Measurements from ENCODE around the gene ENPP4.
"Not testable (repeated sequence)": the region's sequence is repeated elsewhere in the genome, so short reads cannot be mapped to it uniquely, and the experiment has no call there.

The ENPP4 gene

DNA sequence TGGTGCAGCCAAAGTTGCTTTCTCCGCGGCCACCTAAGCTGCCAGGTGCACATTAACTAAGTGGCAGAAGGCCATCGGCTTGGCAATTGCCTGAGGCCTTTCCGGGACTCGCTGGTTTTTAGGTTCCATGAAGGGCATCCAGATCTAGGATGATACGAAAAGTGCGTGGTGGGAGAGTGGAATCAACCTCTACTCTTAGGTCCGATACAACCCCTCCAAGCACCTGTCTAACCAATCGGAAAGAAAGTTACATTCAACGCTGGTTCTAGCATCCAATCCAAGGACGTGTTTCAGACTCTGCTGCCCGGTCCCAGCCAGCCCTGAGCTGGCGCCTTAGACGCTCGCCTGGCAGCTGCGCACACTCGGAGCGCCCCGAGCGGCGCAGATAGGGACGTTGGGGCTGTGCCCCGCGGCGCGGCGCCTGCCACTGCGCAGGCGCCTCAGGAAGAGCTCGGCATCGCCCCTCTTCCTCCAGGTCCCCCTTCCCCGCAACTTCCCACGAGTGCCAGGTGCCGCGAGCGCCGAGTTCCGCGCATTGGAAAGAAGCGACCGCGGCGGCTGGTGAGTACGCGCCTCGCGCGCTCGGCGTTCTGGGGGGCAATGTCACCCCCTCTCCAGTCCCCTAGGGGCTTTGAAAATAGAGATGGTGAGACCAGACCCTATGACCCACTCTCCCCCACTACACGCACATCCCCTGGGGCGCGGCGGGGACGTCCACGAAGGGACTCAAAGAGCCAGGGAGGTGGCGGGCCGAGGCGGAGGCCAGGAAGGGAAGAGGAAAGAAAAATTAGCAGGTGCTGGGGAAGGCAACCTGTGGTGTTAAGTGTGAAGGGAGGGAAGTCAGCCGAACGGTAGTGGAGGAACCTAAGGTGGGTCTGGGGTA lies at the start of gene ENPP4:
ENPP4 (plus strand) TSS at position 361 of the 883 bp plus-strand sequence. CDS start 9,595 bp downstream, outside the sequence.
- DNase-seq (ENCODE audit: extremely low spot score): peak; percentile 96

DNA sequence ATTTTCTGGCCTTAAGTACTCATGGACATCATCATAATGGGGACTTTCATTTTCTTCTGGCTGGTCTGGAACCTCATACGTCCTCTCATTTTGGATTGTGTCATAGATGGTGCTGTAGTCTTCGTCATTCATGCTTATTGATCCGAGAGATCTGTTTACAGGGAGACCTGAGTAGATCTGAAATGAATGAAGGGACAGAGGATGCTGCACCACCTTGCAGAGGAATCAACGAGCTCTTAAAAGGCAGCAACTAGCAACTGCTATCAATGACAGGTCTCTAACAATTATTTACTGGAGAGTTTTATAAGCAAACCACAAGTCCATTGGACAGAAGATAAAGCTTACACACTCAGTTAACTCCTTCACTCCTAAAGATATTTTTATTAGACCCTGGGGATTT lies 49.7 kb upstream of the ENPP4 start:
- no peak for DNase-seq (ENCODE audit: extremely low spot score)
- ChIA-PET POLR2A (no interaction called here), CTCF (interaction anchor here (0.8 to 3.6 kb wide), 4 partner anchors 10 to 330 kb away, joined by 3 to 18 read pairs (median 8); no protein-coding TSS in a partner anchor)
- no peak for TF ChIP-seq CTCF (IDR thresholded peaks at IDR 0.05; ENCODE audit: control extremely low read depth, extremely low read depth, low read depth, missing control alignments)

More for the DNA sequence above, at the start of gene ENPP4:
- CTCF ChIA-PET: interaction anchor here (1.0 to 2.8 kb wide), 14 partner anchors 9 to 266 kb away, joined by 3 to 13 read pairs (median 4); no protein-coding TSS in a partner anchor
- POLR2A ChIA-PET: interaction anchor here (1.1 to 1.3 kb wide), 2 partner anchors 10 to 18 kb away, joined by 3 read pairs; no protein-coding TSS in a partner anchor
- no peak for TF ChIP-seq CTCF (IDR thresholded peaks at IDR 0.05; ENCODE audit: control extremely low read depth, extremely low read depth, low read depth, missing control alignments)

DNA sequence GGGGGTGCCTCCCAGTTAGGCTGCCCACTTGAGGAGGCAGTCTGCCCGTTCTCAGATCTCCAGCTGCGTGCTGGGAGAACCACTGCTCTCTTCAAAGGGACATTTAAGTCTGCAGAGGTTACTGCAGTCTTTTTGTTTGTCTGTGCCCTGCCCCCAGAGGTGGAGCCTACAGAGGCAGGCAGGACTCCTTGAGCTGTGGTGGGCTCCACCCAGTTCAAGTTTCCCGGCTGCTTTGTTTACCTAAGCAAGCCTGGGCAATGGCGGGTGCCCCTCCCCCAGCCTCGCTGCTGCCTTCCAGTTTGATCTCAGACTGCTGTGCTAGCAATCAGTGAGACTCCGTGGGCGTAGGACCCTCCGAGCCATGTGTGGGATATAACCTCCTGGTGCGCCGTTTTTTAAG lies 44.1 kb upstream of the ENPP4 start:
- POLR2A ChIA-PET; DNase-seq (ENCODE audit: extremely low spot score); CTCF ChIA-PET: not testable (repeated sequence)

DNA sequence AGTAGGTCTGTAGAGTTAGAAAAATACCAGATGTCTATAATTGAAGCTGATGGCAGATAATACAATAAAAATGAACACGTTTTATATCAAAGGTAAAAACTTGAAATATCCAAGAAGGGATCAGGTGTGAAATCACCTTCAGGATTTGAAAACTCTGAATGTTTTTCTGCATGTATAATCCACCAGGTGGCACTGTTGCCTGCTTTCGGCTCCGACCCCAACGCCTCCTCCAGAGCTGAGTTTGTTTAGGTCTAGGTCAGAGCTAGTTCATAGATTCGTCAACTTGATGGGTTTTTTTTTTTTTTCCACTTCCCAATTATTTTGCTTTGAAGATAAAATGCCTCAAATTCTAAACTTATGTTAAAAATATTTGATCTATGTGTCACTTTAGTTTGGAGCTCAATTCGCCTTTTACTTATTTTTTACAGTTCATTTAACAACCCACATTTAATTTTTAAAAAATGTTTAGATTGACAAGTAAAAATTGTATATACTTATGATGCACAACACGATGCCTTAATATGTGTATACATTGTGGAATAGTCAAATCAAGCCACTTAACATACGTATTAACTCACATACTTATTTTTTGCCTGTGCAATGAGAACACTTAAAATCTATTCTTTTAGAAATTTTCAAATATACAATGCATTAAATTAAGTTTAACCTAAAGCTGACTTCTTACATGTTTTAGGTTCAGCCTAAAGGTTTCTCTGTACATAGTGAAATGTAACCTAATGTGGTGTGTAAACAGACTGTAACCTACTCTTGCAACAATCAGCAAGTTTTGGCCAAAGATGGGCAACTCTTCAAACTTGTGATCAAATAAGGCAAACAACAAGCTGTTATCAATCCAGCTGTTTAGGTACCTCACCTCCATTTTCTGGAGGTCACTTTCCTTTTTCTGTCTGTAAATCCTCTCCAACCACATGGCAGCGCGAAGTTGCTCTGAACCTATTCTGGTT lies 39.4 kb upstream of the ENPP4 start:
- CTCF ChIA-PET: interaction anchor here (0.6 to 3.1 kb wide), 40 partner anchors 10 to 1614 kb away, joined by 3 to 65 read pairs (median 4); partner anchors contain the start of gene ENPP4
- peak; percentile 64 for DNase-seq (ENCODE audit: extremely low spot score)
- POLR2A ChIA-PET: interaction anchor here (1.0 kb wide), 1 partner anchor 130 kb away, joined by 3 read pairs; no protein-coding TSS in a partner anchor
- peak; percentile 47 for TF ChIP-seq CTCF (IDR thresholded peaks at IDR 0.05; ENCODE audit: control extremely low read depth, extremely low read depth, low read depth, missing control alignments)

GRCh38 chr6:46091080-46091478 lies 38.7 kb upstream of the ENPP4 start:
- no peak for TF ChIP-seq CTCF (IDR thresholded peaks at IDR 0.05; ENCODE audit: control extremely low read depth, extremely low read depth, low read depth, missing control alignments)
- ChIA-PET CTCF (interaction anchor here (0.9 to 3.1 kb wide), 25 partner anchors 10 to 1615 kb away, joined by 3 to 65 read pairs (median 4); no protein-coding TSS in a partner anchor), POLR2A (no interaction called here)
- no peak for DNase-seq (ENCODE audit: extremely low spot score)

DNA sequence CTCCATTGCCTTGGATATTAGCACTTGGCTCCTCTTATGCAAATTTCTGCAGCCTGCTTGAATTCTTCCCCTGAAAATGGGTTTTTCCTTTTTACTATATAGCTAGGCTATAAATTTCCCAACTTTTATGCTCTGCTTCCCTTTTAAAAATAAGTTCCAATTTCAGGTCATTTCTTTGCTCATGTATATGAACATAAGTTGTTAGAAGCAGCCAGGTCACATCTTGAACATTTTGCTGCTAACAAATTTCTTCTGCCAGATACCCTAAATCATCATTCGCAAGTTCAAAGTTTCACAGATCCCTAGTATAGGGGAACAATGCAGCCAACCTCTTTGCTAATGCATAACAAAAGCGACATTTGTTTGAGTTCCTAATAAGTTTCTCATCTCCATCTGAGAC lies 34.5 kb upstream of the ENPP4 start:
- POLR2A ChIA-PET: no interaction called here

More for the DNA sequence above, 34.5 kb upstream of the ENPP4 start:
- no peak for TF ChIP-seq CTCF (IDR thresholded peaks at IDR 0.05; ENCODE audit: control extremely low read depth, extremely low read depth, low read depth, missing control alignments)
- DNase-seq (ENCODE audit: extremely low spot score): no peak
- CTCF ChIA-PET: interaction anchor here (1.9 kb wide), 1 partner anchor 125 kb away, joined by 4 read pairs; no protein-coding TSS in a partner anchor

Measured in GM10248 (cell line).